Panc1 (cell line): ENCODE results near the gene BBOF1.

ENCODE experiments used
- CTCF ChIP-seq: fragments of 450-650 bp; IDR thresholded peaks from 2 replicates; pipeline ENCODE4 v1.5.1; 2017; ENCODE audit warnings: mild to moderate bottlenecking
- POLR2AphosphoS5 ChIP-seq: IDR thresholded peaks from 2 replicates; pipeline ENCODE4 v1.6.1; 2012; ENCODE audit warnings: mild to moderate bottlenecking, low read depth, low read length, moderate library complexity
- REST ChIP-seq, 2 experiments: IDR thresholded peaks; 2 replicates each; pipeline ENCODE4 v1.6.1; 2011 to 2012; ENCODE audit warnings: low read depth in 2 of 2, control low read depth in 1 of 2, low read length in 1 of 2, mild to moderate bottlenecking in 1 of 2, moderate library complexity in 1 of 2; ENCODE audit not compliant: insufficient read depth in 1 of 2
- SIN3A ChIP-seq: IDR thresholded peaks from 2 replicates; pipeline ENCODE4 v1.6.1; 2012; ENCODE audit warnings: low read depth, mild to moderate bottlenecking, low read length, moderate library complexity, borderline replicate concordance; ENCODE audit not compliant: insufficient read depth
- TCF7L2 ChIP-seq: IDR thresholded peaks from 2 replicates; pipeline ENCODE4 v1.6.1; 2011; ENCODE audit warnings: mild to moderate bottlenecking, low read depth, low read length, inconsistent platforms

GRCh38 chr14:74015963-74016362 lies 3.2 kb upstream of the BBOF1 start:
- TF ChIP-seq CTCF = no peak
- no peak for TF ChIP-seq SIN3A
- no peak for TF ChIP-seq REST (IDR thresholded peaks at IDR 0.05; ENCODE audit: insufficient read depth in 1 of 2, low read depth in 2 of 2, low read length in 1 of 2)
- no peak for TF ChIP-seq POLR2AphosphoS5
- TF ChIP-seq TCF7L2 = no peak
